ENCODE results near the gene TTC5. TPM values are rescaled to one million over a fixed set of nuclear protein-coding genes. Genes with fewer than 3 reads are reported as not detected.

The TTC5 gene
- total RNA-seq (2022; extraction: Qiagen RNA extraction; ENCODE audit: low read depth), result 18.3 to 25.0 TPM (median 20.4 TPM) in 5 replicates

DNA sequence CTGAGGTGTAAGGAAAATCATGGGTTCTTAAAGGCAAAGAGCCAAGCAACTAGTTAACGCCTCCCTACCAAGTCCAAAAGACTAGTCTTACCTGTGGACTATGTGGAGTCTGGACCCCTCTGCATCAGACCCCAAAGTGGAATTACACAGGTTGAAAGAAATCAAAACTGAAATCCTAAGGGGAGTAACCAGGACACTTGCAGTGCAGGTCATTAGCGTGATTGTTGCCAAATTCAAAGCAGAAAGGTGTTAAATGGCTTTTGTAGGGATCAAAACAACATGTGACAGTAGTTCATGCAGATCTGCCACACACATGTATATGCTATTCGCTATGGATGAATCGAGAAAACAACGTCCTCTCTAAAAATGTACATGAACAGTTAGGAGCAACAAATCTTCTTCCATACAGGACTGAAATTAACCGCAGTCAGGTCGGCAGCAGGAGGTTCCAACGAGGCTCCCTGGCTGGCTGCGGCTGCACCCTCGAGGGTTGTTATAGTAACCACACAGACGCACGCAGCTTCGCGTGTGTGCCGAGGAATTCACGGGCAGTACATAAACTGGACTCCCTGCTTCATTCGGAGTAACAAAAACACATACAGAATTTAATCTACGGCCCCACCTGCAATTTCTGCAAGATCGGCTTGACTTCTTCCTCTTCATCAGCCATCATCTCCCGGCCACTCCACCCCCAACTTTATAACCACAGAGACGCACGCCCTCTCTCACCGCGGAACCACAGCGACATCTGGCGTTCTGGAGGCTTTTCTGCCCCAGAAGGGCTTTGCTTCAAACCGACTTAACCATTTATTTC is at the start of gene TTC5:
Gene TTC5, minus strand, starts transcription at position 687 of the 814 bp plus-strand sequence. Its CDS starts 14 bp downstream, at position 673.

DNA sequence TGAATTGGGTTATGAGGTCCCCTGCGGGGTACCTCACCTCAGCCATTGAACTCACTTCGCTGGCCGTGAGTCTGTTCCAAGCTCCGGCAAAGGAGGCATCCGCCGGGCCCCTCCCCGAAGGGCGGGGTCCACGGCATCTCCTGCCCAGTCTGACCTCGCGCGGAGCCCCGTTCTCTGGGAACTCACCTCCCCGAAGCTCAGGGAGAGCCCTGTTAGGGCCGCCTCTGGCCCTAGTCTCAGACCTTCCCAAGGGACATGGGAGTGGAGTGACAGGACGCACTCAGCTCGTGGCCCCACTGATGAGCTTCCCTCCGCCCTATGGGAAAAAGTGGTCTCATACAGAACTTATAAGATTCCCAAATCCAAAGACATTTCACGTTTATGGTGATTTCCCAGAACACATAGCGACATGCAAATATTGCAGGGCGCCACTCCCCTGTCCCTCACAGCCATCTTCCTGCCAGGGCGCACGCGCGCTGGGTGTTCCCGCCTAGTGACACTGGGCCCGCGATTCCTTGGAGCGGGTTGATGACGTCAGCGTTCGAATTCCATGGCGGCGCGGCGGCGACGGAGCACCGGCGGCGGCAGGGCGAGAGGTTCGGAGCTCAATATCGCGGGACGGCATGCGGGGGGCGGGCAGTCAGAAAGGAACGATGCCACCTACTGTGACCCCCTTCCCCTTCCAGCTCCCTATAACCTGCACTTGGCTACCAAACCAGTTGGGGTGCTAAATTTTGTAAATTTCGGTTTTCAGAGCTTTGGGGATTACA is 37.5 kb upstream of the TTC5 start, which contains the start of gene PARP2:
Gene PARP2, plus strand, starts transcription at position 544 of the 770 bp plus-strand sequence. Its CDS starts 7 bp downstream, at position 551.

DNA sequence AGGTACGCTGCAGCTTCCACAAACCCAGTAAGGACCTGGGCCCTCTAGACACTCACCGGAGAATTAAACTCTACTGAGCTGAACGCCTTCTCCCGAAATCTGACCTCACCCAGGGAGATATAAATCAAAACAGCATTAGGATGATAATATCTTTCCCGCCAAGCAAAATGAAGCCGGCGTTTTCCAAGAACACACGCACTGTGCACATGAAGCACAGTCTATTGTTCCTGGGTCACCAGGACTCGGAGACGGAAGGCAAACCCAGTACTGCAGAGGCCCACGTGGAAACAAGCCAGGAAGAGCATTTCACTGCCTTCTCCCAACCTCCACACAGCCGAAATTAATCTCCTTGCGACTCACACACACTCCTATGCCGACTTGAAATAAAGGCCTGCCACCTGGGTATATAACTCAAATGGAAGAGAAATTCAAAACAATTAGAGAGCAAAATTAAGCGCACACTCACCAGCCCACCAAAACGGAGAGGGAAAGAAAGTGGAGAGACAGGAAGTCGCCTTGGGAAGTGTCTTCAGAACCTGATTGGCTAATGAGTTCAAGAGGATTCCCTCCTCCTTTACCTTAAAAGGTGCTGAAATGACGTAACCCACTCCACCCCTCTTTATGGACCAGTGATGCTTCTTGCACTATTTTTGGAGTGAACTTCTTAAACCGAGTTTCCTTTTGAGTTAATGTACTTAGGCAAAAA is 27.2 kb upstream of the TTC5 start, which contains the start of gene CCNB1IP1:
Gene CCNB1IP1, minus strand, starts transcription at position 492 of the 706 bp plus-strand sequence. CDS start 16,756 bp downstream, outside the sequence.

Other genes with a start within 250 kb of the TTC5 start
- gene OR4L1, start 245.9 kb downstream of the TTC5 start, total RNA-seq (2022; extraction: Qiagen RNA extraction; ENCODE audit: low read depth), result not detected in 5 replicates
- not detected in 5 replicates for gene OR4K17, start 195.2 kb downstream of the TTC5 start, total RNA-seq (2022; extraction: Qiagen RNA extraction; ENCODE audit: low read depth)
- gene OR4N5, start 167.1 kb downstream of the TTC5 start, total RNA-seq (2022; extraction: Qiagen RNA extraction; ENCODE audit: low read depth), result not detected in 5 replicates
- not detected in 5 replicates for gene OR11G2, start 115.1 kb downstream of the TTC5 start, total RNA-seq (2022; extraction: Qiagen RNA extraction; ENCODE audit: low read depth)
- not detected in 5 replicates for gene OR11H6, start 82.2 kb downstream of the TTC5 start, total RNA-seq (2022; extraction: Qiagen RNA extraction; ENCODE audit: low read depth)
- gene OR11H7, start 77.0 kb downstream of the TTC5 start, total RNA-seq (2022; extraction: Qiagen RNA extraction; ENCODE audit: low read depth), result not detected in 5 replicates
- not detected in 5 replicates for gene OR11H4, start 66.7 kb downstream of the TTC5 start, total RNA-seq (2022; extraction: Qiagen RNA extraction; ENCODE audit: low read depth)
- gene CCNB1IP1, start 27.3 kb upstream of the TTC5 start, total RNA-seq (2022; extraction: Qiagen RNA extraction; ENCODE audit: low read depth), result 38.7 to 52.9 TPM (median 41.0 TPM) in 5 replicates
- 19.5 to 25.9 TPM (median 22.4 TPM) in 5 replicates for gene PARP2, start 37.7 kb upstream of the TTC5 start, total RNA-seq (2022; extraction: Qiagen RNA extraction; ENCODE audit: low read depth)
- 8.4 to 11.0 TPM (median 9.8 TPM) in 5 replicates for gene TEP1, start 107.5 kb upstream of the TTC5 start, total RNA-seq (2022; extraction: Qiagen RNA extraction; ENCODE audit: low read depth)
- not detected in 5 replicates for gene KLHL33, start 130.2 kb upstream of the TTC5 start, total RNA-seq (2022; extraction: Qiagen RNA extraction; ENCODE audit: low read depth)
- 19.1 to 25.1 TPM (median 25.0 TPM) in 5 replicates for gene OSGEP, start 148.9 kb upstream of the TTC5 start, total RNA-seq (2022; extraction: Qiagen RNA extraction; ENCODE audit: low read depth)
- gene APEX1, start 149.3 kb upstream of the TTC5 start, total RNA-seq (2022; extraction: Qiagen RNA extraction; ENCODE audit: low read depth), result 250 to 269 TPM (median 262 TPM) in 5 replicates
- 29.2 to 44.4 TPM (median 33.0 TPM) in 5 replicates for gene PIP4P1, start 155.5 kb upstream of the TTC5 start, total RNA-seq (2022; extraction: Qiagen RNA extraction; ENCODE audit: low read depth)
- gene PNP, start 163.5 kb upstream of the TTC5 start, total RNA-seq (2022; extraction: Qiagen RNA extraction; ENCODE audit: low read depth), result 167 to 193 TPM (median 175 TPM) in 5 replicates
- 0.23 to 0.40 TPM (median 0.33 TPM) in 4 of 5 replicates, not detected in the other for gene RNASE10, start 199.6 kb upstream of the TTC5 start, total RNA-seq (2022; extraction: Qiagen RNA extraction; ENCODE audit: low read depth)